ENCODE results near the gene MTHFD1L.
"Not testable (repeated sequence)": the region's sequence is repeated elsewhere in the genome, so short reads cannot be mapped to it uniquely, and the experiment has no call there.

Gene MTHFD1L

DNA sequence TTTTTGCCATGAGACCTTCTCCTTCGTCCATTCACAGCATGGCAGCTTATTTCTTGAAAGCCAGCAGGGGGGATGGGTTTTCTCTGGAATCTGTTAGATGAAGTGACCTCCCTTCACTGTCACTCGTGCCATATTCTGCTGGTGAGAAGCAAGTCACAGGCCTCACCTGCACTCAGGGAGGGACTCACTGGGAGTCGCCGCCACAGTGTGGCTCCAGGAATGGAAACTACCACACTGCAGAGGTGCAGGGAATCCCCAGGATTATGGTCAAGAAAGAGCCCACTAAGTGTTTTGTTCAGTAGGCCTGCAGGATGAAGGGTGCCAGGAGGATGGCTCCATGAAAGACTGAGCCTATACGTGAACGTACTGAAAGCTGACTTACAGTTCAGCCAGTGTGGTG, 213.2 kb downstream of the MTHFD1L start:
- H3K27ac ChIP-seq (ENCODE audit: low read depth, low read length) = no peak overlapping the region
- peaks cover 16% of the 10 kb centered on the region for H3K36me3 ChIP-seq (ENCODE audit: insufficient read depth, low read length)
- no peak overlapping the region for H3K4me3 ChIP-seq (ENCODE audit: low read depth, low read length)
- H3K27me3 ChIP-seq (ENCODE audit: insufficient read depth, low read length) = no peaks in the 10 kb centered on the region
- H2AFZ ChIP-seq (ENCODE audit: low read length, unreplicated experiment) = no peak overlapping the region
- no peaks in the 10 kb centered on the region for H3K79me2 ChIP-seq (ENCODE audit: control insufficient read depth, insufficient read depth, low read length, unreplicated experiment)
- no peaks in the 10 kb centered on the region for H3K4me1 ChIP-seq (ENCODE audit: control insufficient read depth, insufficient read depth, low read length, unreplicated experiment)

DNA sequence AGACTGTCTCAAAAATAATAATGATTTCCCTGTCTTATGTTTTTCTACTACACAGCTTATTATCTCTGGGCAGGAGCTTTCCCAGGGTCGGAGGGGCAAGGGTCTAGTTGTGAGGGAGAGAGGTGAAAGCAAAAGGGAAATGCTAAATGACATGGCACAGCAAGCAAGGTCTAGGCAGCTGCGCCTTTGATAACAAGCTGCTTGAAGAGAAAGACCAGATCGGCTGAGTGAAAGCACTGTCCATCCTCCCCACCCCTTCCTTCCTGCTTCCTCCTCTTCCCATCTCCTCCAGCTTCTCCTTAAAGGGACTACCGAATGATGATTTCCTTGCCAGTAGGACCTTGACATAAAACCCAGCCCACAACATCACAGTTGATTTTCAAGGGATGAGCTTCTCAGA, 216.2 kb downstream of the MTHFD1L start:
- Histone ChIP-seq H3K27ac (ENCODE audit: low read depth, low read length) (no peak overlapping the region), H3K4me1 (ENCODE audit: control insufficient read depth, insufficient read depth, low read length, unreplicated experiment) (peaks cover 8% of the 10 kb centered on the region)

DNA sequence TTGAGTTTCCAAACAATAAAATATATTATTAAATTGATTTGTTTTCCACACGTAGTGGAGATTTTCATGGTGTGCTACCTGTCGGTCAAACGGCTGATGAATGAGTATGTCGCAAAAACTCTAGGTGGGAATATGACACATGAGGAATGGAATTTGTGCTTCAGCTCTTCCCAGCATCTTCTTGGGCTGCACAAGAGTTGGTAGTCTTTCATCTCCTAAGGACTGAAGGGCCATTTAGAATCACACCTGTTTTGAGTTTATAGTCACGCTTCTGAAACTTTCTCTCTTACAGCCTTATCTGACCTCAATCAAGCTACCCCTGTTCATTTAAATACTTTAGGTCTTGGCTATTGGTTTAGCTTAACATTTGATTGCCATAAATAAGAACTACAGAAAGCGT, 216.6 kb downstream of the MTHFD1L start:
- Histone ChIP-seq H2AFZ (ENCODE audit: low read length, unreplicated experiment) (no peak overlapping the region), H3K36me3 (ENCODE audit: insufficient read depth, low read length) (peaks cover 7% of the 10 kb centered on the region), H3K27ac (ENCODE audit: low read depth, low read length) (no peak overlapping the region), H3K4me1 (ENCODE audit: control insufficient read depth, insufficient read depth, low read length, unreplicated experiment) (peaks cover 8% of the 10 kb centered on the region), H3K4me3 (ENCODE audit: low read depth, low read length) (no peak overlapping the region), H3K27me3 (ENCODE audit: insufficient read depth, low read length) (no peaks in the 10 kb centered on the region), H3K79me2 (ENCODE audit: control insufficient read depth, insufficient read depth, low read length, unreplicated experiment) (no peaks in the 10 kb centered on the region)

More for the DNA sequence above, 216.2 kb downstream of the MTHFD1L start:
- H2AFZ ChIP-seq (ENCODE audit: low read length, unreplicated experiment) = no peak overlapping the region
- no peaks in the 10 kb centered on the region for H3K27me3 ChIP-seq (ENCODE audit: insufficient read depth, low read length)
- H3K4me3 ChIP-seq (ENCODE audit: low read depth, low read length) = no peak overlapping the region
- peaks cover 7% of the 10 kb centered on the region for H3K36me3 ChIP-seq (ENCODE audit: insufficient read depth, low read length)
- no peaks in the 10 kb centered on the region for H3K79me2 ChIP-seq (ENCODE audit: control insufficient read depth, insufficient read depth, low read length, unreplicated experiment)

DNA sequence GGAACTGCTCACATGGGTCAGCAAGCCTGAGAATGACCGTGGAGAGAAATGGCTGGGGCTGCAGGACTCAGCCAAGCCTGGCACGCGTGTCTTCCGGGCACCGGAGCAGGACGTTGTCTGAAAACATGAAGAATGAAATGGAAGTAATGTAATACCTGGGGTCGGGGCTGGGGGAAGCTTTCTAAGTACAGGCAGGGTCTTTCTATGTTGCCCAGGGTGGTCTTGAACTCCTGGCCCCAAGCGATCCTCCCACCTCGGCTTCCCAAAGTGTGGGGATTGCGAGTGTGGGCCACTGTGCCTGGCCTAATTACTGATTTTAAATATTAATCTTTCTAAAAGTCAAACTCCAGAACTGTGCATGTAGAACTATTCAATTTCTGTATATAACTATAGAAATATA, 218.8 kb downstream of the MTHFD1L start:
- H3K27ac ChIP-seq (ENCODE audit: low read depth, low read length) = 0 out of 2 replicates have a peak overlapping the region, but pooled peaks have one; percentile 0

DNA sequence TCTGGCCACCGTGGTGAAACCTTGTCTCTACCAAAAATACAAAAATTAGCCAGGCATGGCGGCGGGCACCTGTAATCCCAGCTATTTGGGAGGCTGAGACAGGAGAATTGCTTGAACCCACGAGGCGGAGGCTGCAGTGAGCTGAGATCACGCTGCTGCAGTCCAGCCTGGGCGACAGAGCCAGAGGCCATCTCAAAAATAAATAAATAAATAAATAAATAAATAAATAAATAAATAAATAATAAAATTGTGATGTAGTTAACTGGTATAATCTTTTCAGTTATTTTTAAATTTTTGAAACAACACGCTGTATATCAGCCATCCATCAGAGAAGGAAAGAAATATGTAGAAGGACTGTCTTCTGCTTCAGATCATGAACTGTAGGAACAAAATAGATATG, 221.6 kb downstream of the MTHFD1L start:
- H3K4me3 ChIP-seq (ENCODE audit: low read depth, low read length); H3K27me3 ChIP-seq (ENCODE audit: insufficient read depth, low read length): not testable (repeated sequence)

More for the DNA sequence above, 218.8 kb downstream of the MTHFD1L start:
- H3K36me3 ChIP-seq (ENCODE audit: insufficient read depth, low read length) = no peaks in the 10 kb centered on the region; the same call in 1 of the 2 replicates
- no peak overlapping the region for H3K4me3 ChIP-seq (ENCODE audit: low read depth, low read length)
- H3K79me2 ChIP-seq (ENCODE audit: control insufficient read depth, insufficient read depth, low read length, unreplicated experiment) = no peaks in the 10 kb centered on the region
- peaks cover 17% of the 10 kb centered on the region for H3K4me1 ChIP-seq (ENCODE audit: control insufficient read depth, insufficient read depth, low read length, unreplicated experiment)
- no peaks in the 10 kb centered on the region for H3K27me3 ChIP-seq (ENCODE audit: insufficient read depth, low read length)
- no peak overlapping the region for H2AFZ ChIP-seq (ENCODE audit: low read length, unreplicated experiment)

DNA sequence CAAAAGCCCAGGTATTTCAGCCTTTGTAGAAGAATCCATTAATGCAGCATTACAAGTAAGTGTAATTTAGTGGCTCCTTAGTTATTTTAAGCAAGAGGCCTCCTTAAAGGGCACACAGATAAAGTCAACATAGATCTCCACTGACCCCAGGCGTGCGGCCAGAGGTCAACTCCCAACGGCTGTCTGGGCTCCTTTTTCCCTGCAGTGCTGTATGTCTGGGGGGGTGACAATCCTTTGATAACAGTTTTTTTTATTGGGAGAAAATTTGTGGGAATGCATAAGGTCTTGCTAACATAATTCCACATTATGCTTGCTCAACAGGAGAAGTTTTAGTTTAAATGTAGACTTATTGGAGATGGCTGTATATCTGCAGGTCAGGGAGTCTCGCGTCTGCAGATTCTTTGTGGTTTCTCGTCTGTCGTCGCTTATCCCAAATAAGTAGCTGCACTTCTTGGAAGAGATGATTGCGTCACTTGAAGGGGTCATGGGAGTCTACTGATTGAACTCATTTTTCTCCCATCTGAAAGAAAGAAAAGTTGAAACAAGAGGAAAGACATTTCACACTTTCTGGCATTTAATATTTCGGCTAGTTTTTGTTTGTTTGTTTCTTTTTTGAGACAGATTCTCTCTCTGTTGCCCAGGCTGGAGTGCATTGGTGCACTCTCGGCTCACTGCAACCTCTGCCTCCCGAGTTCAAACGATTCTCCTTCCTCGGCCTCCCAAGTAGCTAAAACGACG, 222.5 kb downstream of the MTHFD1L start:
- Histone ChIP-seq H3K4me3 (ENCODE audit: low read depth, low read length) (no peak overlapping the region), H3K36me3 (ENCODE audit: insufficient read depth, low read length) (0 out of 2 replicates have a peak, but pooled peaks cover 3% of the 10 kb centered on the region), H2AFZ (ENCODE audit: low read length, unreplicated experiment) (no peak overlapping the region), H3K27ac (ENCODE audit: low read depth, low read length) (peak overlapping the region; percentile 21), H3K4me1 (ENCODE audit: control insufficient read depth, insufficient read depth, low read length, unreplicated experiment) (peaks cover 17% of the 10 kb centered on the region), H3K27me3 (ENCODE audit: insufficient read depth, low read length) (no peaks in the 10 kb centered on the region), H3K79me2 (ENCODE audit: control insufficient read depth, insufficient read depth, low read length, unreplicated experiment) (no peaks in the 10 kb centered on the region)

More for the DNA sequence above, 221.6 kb downstream of the MTHFD1L start:
- H3K27ac ChIP-seq (ENCODE audit: low read depth, low read length) = peak overlapping the region; percentile 21; the same call in 1 of the 2 replicates
- H2AFZ ChIP-seq (ENCODE audit: low read length, unreplicated experiment); H3K36me3 ChIP-seq (ENCODE audit: insufficient read depth, low read length); H3K79me2 ChIP-seq (ENCODE audit: control insufficient read depth, insufficient read depth, low read length, unreplicated experiment): not testable (repeated sequence)
- peaks cover 17% of the 10 kb centered on the region for H3K4me1 ChIP-seq (ENCODE audit: control insufficient read depth, insufficient read depth, low read length, unreplicated experiment)

DNA sequence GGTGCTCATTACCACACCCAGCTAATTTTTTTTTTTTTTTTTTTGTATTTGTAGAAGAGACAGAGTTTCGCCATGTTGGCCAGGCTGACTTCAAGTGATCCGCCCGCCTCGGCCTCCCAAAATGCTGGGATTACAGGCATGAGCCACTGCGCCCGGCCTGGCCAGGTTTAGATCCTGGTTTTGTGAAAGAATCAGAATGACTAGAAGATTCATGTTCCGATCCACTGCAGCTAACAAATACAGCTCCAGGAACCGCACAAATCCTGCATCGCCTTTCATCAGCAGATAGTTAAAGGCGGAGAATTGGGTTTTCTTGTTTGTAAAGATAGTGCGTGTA, 223.1 kb downstream of the MTHFD1L start:
- 0 out of 2 replicates have a peak, but pooled peaks cover 4% of the 10 kb centered on the region for H3K36me3 ChIP-seq (ENCODE audit: insufficient read depth, low read length)
- peaks cover 17% of the 10 kb centered on the region for H3K4me1 ChIP-seq (ENCODE audit: control insufficient read depth, insufficient read depth, low read length, unreplicated experiment)
- no peak overlapping the region for H3K4me3 ChIP-seq (ENCODE audit: low read depth, low read length)
- H3K27me3 ChIP-seq (ENCODE audit: insufficient read depth, low read length) = no peaks in the 10 kb centered on the region
- H3K27ac ChIP-seq (ENCODE audit: low read depth, low read length) = no peak overlapping the region
- no peaks in the 10 kb centered on the region for H3K79me2 ChIP-seq (ENCODE audit: control insufficient read depth, insufficient read depth, low read length, unreplicated experiment)
- no peak overlapping the region for H2AFZ ChIP-seq (ENCODE audit: low read length, unreplicated experiment)

DNA sequence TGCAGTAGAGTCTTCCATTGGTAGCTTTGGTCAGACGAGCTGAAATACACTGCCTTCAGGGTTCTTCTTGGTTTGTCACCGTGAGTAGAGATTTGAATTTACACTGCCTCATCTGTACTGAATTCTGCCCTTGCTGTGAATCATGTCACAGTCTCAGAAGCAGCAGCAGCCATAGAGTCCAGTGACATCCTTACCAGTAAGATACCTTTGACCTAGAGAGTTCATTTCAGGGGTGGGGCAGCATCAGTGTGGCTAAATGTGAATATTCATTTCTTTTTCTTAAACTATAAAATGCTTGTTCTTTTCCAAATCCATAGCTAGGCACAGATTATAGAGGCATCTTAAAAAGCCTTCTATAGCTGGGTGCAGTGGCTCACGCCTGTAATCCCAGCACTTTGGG, 223.5 kb downstream of the MTHFD1L start:
- H3K36me3 ChIP-seq (ENCODE audit: insufficient read depth, low read length) = 0 out of 2 replicates have a peak, but pooled peaks cover 4% of the 10 kb centered on the region
- no peak overlapping the region for H3K4me3 ChIP-seq (ENCODE audit: low read depth, low read length)
- no peaks in the 10 kb centered on the region for H3K27me3 ChIP-seq (ENCODE audit: insufficient read depth, low read length)
- peaks cover 17% of the 10 kb centered on the region for H3K4me1 ChIP-seq (ENCODE audit: control insufficient read depth, insufficient read depth, low read length, unreplicated experiment)
- H3K27ac ChIP-seq (ENCODE audit: low read depth, low read length) = no peak overlapping the region
- no peak overlapping the region for H2AFZ ChIP-seq (ENCODE audit: low read length, unreplicated experiment)
- no peaks in the 10 kb centered on the region for H3K79me2 ChIP-seq (ENCODE audit: control insufficient read depth, insufficient read depth, low read length, unreplicated experiment)

DNA sequence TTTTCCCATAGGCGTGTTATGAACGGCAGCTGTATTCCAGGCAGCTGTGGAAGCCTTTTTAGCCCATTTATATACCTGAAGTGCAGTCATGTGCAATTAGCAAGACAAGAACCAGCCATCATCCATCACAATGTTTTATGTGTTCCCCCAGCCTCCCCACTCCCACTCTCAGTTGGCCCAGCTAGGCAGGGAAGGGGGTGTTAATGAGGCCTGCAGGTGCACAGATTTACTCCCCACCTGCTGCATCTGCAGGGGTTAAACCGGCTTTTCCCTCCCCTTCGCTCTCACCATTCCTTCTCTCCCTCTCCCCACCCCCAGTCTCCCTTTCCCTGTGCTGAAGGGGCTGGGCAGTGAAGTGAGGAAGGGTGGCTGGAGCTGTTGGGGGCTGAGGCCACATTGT, 224.5 kb downstream of the MTHFD1L start:
- Histone ChIP-seq H3K36me3 (ENCODE audit: insufficient read depth, low read length) (peaks cover 4% of the 10 kb centered on the region; the same call in 1 of the 2 replicates), H3K4me1 (ENCODE audit: control insufficient read depth, insufficient read depth, low read length, unreplicated experiment) (peaks cover 17% of the 10 kb centered on the region), H3K27ac (ENCODE audit: low read depth, low read length) (no peak overlapping the region), H2AFZ (ENCODE audit: low read length, unreplicated experiment) (no peak overlapping the region), H3K79me2 (ENCODE audit: control insufficient read depth, insufficient read depth, low read length, unreplicated experiment) (no peaks in the 10 kb centered on the region), H3K4me3 (ENCODE audit: low read depth, low read length) (no peak overlapping the region), H3K27me3 (ENCODE audit: insufficient read depth, low read length) (no peaks in the 10 kb centered on the region)

DNA sequence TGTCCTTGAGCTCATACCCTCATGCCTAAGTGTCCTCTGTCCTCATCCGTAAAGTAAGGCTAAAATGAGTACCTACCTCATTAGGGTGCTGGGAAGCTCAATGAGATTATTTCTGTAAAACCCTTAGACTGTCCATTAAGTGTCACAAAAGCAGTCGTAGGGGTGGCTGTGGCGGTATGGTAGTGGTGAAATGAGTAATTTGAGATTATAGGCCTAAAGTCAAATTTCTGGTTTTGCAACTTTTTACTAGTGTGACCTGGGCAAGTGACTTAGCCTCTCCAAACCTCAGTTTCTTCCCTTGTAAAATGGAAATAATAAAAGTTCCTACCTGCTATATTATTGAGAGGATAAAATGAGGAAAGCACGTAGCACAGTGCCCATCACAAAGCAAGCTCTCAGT, 226.1 kb downstream of the MTHFD1L start:
- Histone ChIP-seq H2AFZ (ENCODE audit: low read length, unreplicated experiment) (no peak overlapping the region), H3K36me3 (ENCODE audit: insufficient read depth, low read length) (peaks cover 4% of the 10 kb centered on the region; the same call in 1 of the 2 replicates), H3K4me3 (ENCODE audit: low read depth, low read length) (no peak overlapping the region), H3K27ac (ENCODE audit: low read depth, low read length) (no peak overlapping the region), H3K4me1 (ENCODE audit: control insufficient read depth, insufficient read depth, low read length, unreplicated experiment) (peaks cover 9% of the 10 kb centered on the region), H3K27me3 (ENCODE audit: insufficient read depth, low read length) (no peaks in the 10 kb centered on the region), H3K79me2 (ENCODE audit: control insufficient read depth, insufficient read depth, low read length, unreplicated experiment) (no peaks in the 10 kb centered on the region)

DNA sequence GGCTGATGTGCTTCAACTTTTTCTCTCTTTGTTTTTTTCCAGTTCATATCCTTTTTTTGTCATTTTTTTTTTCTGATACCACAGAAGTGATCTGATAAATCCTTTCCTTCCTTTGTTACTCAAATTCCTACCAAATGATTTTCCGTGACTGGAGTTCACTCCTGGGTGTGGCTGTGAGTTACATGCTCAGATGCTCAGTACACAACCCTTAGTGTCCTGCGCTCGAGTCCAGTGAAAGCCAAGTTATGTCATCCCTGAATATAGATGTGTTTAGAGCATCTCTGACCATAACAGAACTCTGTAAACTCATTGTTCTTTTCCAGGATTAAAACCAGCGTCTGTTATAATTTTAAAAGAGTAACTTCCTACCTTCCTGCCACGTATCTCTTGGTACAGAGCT, 227.1 kb downstream of the MTHFD1L start:
- peaks cover 8% of the 10 kb centered on the region for H3K4me1 ChIP-seq (ENCODE audit: control insufficient read depth, insufficient read depth, low read length, unreplicated experiment)
- no peak overlapping the region for H2AFZ ChIP-seq (ENCODE audit: low read length, unreplicated experiment)
- no peak overlapping the region for H3K27ac ChIP-seq (ENCODE audit: low read depth, low read length)
- no peak overlapping the region for H3K4me3 ChIP-seq (ENCODE audit: low read depth, low read length)
- no peaks in the 10 kb centered on the region for H3K79me2 ChIP-seq (ENCODE audit: control insufficient read depth, insufficient read depth, low read length, unreplicated experiment)
- H3K27me3 ChIP-seq (ENCODE audit: insufficient read depth, low read length) = no peaks in the 10 kb centered on the region
- peaks cover 10% of the 10 kb centered on the region; the same call in 1 of the 2 replicates for H3K36me3 ChIP-seq (ENCODE audit: insufficient read depth, low read length)

All from ACC112 (cell line).